HG03571 (cell line): ENCODE results near the gene GRHL1.
"Not testable (repeated sequence)": the region's sequence is repeated elsewhere in the genome, so short reads cannot be mapped to it uniquely, and the experiment has no call there.

ENCODE experiments used
- ATAC-seq: cut with Tn5 transposase; IDR thresholded peaks from one replicate; pipeline ENCODE4 v1.9.1; 2021; ENCODE audit not compliant: unreplicated experiment

The GRHL1 gene, protein sequence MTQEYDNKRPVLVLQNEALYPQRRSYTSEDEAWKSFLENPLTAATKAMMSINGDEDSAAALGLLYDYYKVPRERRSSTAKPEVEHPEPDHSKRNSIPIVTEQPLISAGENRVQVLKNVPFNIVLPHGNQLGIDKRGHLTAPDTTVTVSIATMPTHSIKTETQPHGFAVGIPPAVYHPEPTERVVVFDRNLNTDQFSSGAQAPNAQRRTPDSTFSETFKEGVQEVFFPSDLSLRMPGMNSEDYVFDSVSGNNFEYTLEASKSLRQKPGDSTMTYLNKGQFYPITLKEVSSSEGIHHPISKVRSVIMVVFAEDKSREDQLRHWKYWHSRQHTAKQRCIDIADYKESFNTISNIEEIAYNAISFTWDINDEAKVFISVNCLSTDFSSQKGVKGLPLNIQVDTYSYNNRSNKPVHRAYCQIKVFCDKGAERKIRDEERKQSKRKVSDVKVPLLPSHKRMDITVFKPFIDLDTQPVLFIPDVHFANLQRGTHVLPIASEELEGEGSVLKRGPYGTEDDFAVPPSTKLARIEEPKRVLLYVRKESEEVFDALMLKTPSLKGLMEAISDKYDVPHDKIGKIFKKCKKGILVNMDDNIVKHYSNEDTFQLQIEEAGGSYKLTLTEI

DNA sequence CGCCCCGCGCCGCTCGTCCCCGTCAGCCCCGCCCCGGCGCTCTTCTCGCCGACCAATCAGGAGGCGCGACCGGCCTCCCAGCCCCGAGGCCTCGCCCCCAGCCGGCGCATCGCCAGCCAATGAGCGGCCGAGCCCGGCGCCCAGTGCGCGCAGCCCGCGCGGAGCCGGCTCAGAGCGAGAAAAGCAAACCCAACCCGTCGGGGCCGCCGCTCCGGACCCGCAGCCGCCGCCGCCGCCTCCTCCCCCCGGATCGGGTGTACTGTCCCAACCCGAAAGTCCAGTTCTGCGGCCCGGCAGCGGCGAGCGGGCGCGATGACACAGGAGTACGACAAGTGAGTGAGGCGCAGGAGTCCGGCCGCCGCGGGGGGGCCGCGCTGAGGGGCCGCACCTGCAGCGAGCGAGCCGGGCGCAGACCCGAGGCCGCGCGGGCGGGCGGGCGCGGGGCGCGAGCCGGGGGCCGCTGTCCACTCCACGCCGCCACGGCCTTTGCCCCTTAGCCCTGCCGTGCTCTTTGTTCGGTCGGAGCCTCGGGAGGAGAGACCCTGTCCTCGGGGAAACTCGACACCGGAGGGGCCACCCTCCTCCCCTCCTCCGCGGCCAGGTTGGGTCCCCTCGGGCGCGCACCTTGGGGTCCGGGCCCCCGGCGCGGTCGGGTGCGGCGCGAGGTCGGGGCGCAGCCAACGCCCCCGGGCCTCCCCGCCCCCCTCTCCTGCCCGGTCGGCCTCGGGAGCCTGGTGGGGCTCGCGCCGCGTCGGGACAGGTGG is at the start of gene GRHL1:
GRHL1 (plus strand) TSS at position 172 of the 764 bp plus-strand sequence; CDS start at position 313, 141 bp downstream.
- ATAC-seq = peak; percentile 94

- ATAC-seq = no peak
Observed at GRCh38 chr2:9905413-9905812, 46.1 kb upstream of the GRHL1 start.

DNA sequence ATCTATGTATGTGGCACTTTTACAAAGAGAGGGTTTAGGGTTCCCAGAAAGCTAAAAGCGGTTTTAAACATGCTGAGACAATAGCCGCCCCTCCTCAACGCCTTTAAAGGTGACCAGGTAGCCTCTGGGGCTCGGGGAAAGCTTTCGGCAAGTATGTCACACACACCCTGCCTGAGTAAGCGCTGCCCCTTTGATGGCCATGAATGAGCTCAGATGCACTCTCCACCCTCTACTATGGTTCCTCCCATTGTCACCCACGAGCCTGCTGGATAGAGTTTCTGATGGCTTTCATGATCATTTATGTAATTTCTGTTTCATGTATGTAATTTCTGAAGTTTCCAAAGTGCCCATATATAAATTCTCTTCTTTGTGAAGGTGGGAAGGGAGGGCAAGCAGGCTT is 44.1 kb upstream of the GRHL1 start:
- no peak for ATAC-seq

GRCh38 chr2:9908639-9909038 is 42.9 kb upstream of the GRHL1 start:
- no peak for ATAC-seq

- ATAC-seq = no peak
Observed at GRCh38 chr2:9909106-9909505, 42.4 kb upstream of the GRHL1 start.

DNA sequence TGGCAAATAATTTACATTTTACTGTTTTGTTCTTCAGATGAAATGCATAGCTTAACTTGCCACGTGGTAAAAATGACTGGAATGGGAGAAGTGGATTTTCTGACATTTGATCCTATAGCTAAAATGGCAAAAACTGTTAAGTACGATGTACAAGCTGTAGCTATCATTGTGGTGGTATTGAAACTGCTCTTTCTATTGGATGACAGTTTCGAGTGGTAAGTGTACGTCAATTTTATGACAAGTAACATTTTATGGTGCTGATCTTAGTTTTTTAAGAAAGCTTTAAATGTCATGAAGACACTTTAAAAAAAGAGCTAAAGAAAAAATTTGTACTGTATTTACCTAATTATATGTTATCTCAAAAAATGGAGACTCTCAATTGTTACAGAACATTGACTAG is 40.8 kb upstream of the GRHL1 start:
- no peak for ATAC-seq

DNA sequence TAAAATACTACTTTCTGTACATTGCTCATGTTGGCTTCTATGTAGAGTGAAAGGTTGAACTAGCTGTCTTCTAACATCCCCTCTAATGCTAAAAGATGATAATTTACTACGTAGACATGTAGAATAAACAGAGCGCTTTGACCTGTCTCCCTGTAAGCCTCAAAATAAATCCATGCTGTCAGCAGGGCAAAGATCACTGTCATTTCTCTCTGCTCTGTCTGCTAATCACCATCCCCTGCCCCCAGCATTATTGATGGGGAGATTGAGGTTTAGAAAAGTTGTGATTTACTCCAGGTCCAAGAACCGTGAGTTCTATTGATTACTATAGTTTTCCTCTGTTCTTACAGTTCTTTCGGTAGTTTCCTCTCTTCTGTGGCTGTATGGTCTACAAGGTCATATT is 39.0 kb upstream of the GRHL1 start:
- ATAC-seq = no peak

DNA sequence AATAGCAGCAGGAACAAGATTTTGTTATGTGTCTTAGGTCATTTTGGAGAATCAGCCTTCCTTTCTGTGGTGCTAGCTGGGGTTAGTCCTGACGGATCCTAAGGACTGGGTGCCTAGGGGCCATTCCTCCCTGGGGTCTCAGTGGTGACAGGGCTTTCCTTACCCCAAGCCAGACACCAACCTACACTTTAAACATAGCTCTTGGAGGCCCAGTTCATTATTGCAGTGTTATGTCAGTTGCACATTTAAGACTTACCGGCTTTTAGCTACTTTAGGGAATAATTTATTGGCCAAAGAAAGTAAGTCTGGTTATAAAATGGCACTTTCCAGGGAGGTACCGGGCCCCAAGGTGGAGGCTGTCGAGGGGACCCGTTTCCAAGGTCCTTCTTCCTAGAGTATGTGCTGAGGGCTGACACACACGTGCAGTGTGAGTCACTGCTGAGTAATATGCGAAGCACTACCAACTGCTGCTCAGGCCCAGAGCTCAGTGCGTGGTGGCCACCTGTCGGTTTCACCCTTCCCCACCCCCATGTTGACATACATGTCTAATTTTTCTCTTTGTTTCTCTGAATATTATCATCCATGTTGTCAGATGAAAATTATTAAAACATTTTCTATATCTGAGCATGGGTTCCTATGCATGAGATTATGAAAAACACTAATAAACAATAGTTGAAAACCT is 37.0 kb upstream of the GRHL1 start:
- ATAC-seq = no peak

- ATAC-seq = no peak
Observed at GRCh38 chr2:9918275-9918674, 33.2 kb upstream of the GRHL1 start.

DNA sequence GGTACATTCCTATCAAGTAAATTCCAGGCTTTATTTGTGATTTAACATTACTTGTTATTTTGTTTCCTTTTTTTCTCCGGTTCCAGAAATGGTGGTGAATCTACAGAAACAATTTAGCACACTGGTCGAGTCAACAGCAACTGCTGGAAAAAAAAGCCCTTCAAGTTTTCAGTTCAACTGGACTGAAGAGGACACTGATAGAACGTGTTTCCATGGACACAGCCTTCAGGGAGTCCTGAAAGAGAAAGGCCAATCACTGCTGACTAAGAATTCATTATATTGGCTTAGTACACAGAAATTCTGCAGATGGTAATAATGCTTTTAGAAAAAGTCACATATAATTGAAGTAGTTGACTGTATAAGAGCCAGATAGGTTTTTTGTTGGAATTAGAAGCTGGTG is 32.0 kb upstream of the GRHL1 start:
- ATAC-seq = no peak

- not testable (repeated sequence) for ATAC-seq
Observed at GRCh38 chr2:9927020-9927419, 24.5 kb upstream of the GRHL1 start.

GRCh38 chr2:9937258-9937657 is 14.2 kb upstream of the GRHL1 start:
- no peak for ATAC-seq

DNA sequence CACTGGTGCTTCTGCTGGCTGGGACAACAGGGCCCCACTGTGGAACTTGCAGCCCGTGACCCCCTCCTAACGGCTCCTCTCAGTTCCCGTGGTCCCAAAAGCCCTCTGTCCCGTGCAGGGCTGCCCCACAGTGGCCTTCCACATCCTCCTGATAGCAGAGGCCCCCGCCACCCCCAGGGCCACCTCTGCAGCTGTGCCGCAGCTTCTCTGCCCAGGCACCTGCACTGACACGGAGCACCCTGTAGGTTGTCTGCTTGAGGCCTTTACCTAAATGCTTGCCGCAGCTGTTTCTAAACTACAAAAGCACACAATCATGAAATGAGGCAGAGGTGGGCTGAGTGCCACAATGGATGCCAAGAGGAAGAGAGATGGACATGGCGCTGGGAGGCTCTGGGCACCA is 13.5 kb upstream of the GRHL1 start:
- ATAC-seq = no peak

DNA sequence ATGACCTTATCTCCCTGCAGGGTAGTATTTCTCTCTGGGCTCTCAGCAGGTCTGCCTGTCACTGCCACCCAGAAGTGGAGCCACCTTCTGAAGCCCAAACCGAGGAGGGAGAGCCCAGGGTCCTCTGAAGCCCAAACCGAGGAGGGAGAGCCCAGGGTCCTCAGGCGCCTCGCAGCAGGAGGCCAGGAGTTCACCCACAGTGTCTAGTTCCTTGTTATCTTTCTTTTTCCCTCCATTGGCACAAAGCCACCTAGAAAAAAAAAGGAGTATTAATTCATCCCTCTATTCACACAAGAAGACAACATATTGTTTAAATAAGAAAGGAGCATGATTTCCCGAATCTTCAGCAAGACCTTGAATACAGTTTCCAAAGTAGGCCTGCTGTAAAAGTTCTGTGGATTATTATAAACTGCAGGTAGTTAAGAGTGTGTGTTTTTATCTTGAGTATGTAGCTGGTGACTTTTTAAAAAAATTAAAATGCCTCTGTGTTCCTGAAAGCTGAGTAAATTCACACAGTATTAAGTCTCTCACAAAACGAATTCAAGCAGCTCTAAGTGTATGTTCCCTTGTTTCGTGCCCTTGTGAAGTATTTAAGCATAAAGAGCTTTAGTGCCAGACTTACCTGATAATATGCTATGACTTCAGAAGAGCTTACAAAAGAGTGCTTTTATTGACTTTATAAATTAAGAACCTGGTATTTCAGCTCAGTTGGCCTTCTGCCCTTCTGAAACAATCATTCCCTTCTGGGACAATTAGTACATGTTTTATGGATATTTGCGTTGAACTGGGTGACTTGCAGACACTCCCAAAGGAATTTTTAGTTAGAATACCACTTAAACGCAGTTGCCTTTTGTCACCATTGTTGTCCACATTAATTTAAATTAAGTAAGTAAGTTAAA is 11.7 kb upstream of the GRHL1 start:
- ATAC-seq = no peak

- no peak for ATAC-seq
Observed at GRCh38 chr2:9941196-9941995, 10.1 kb upstream of the GRHL1 start.

DNA sequence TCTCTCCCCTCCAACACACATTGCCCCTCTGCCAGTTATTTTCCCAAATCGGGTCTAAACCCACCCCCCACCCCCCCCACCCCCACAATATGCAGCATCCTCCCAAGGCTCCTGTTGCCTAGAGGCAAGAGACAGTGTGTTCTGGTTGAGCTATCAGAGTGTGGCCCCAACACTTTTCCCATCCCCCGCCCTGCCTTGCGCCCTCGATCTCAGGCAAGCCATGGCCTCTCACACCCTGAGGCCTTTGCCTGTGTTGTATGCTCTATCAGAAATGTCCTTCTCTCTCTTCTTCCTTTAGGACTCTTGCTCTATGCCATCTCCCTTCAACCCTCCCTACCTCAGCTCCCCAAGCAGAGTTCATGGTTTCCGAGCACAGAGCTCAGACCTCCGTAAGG is 9.5 kb upstream of the GRHL1 start:
- no peak for ATAC-seq

DNA sequence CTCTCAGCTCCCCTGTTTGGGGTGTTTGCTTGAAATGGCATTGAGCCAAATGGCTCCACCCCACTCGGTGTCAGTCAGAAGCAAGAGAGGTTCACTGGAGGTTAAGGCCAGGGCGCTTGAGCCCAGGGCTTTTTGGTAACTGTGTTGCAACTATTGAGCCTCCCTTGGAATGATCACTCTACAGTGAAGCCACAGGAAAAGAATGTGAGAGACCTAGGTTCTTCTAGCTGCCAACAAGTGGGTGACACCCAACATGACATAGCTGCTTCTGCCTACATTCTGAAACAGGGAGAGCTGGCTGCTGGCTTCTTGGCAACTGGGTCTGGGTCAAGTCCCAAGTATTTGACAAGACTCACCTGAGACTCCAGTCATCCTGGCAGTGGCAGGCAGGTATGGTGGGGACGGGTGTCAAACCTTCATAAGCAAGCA is 7.1 kb upstream of the GRHL1 start:
- ATAC-seq = no peak

- ATAC-seq = no peak
Observed at GRCh38 chr2:9945596-9945995, 5.9 kb upstream of the GRHL1 start.

DNA sequence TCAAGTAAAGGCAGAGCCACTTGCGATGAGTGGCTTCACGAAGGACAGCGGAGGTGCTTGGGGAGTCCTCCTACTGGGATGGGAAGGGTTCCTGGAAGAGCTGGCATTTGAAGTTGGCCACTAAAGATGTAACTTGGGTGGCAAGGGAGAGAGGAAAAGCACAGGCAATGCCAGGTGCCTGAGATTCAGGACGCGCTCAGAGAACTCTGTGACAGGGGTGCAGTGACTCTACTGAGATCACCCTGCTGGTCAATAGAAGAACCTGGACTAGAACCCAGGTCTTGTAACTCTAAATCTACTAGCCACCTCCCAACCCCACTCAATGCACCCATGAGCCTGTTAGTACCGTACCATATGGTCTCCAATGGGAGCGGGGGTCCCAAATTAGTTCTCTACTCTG is 5.4 kb upstream of the GRHL1 start:
- no peak for ATAC-seq
